Loucy (cell line): Measurements from ENCODE around the gene VWF.

ENCODE experiments used
- H2AFZ ChIP-seq: fragments of 200-600 bp; sonication (generic); 2 replicates; pipeline ENCODE4 v1.6.0; 2016; ENCODE audit warnings: antibody characterized with exemption, mild to moderate bottlenecking, low read length, moderate library complexity
- H3F3A ChIP-seq: fragments of 200-600 bp; 2 replicates; pipeline ENCODE4 v1.6.0; 2016; ENCODE audit warnings: antibody characterized with exemption, low read depth, mild to moderate bottlenecking
- H3K27me3 ChIP-seq: fragments of 200-600 bp; sonication (generic); 2 replicates; pipeline ENCODE4 v1.6.1; 2014; ENCODE audit warnings: low read length, mild to moderate bottlenecking; ENCODE audit not compliant: insufficient read depth, poor library complexity, severe bottlenecking
- H3K36me3 ChIP-seq: fragments of 200-600 bp; sonication (generic); 2 replicates; pipeline ENCODE4 v1.6.1; 2016; ENCODE audit warnings: low read length; ENCODE audit not compliant: insufficient read depth
- H3K4me1 ChIP-seq: fragments of 200-600 bp; sonication (generic); 2 replicates; pipeline ENCODE4 v1.5.1; 2014; ENCODE audit warnings: low read length, mild to moderate bottlenecking; ENCODE audit not compliant: insufficient read depth, poor library complexity, severe bottlenecking
- H3K4me2 ChIP-seq: fragments of 200-600 bp; sonication (generic); 2 replicates; pipeline ENCODE4 v1.6.0; 2014; ENCODE audit warnings: antibody characterized with exemption, low read length, low read depth, mild to moderate bottlenecking; ENCODE audit not compliant: poor library complexity, severe bottlenecking
- H3K4me3 ChIP-seq: fragments of 200-600 bp; sonication (generic); 2 replicates; pipeline ENCODE4 v1.5.1; 2014; ENCODE audit warnings: low read length, mild to moderate bottlenecking, mixed read lengths; ENCODE audit not compliant: poor library complexity, severe bottlenecking
- H3K79me2 ChIP-seq: fragments of 200-600 bp; sonication (generic); 2 replicates; pipeline ENCODE4 v1.6.1; 2014; ENCODE audit warnings: low read length; ENCODE audit not compliant: insufficient read depth
- H3K9ac ChIP-seq: fragments of 200-600 bp; sonication (generic); 2 replicates; pipeline ENCODE4 v1.6.0; 2014; ENCODE audit warnings: mild to moderate bottlenecking, low read depth, low read length, moderate library complexity; ENCODE audit not compliant: poor library complexity, severe bottlenecking
- H3K9me2 ChIP-seq: fragments of 200-600 bp; sonication (generic); replicated peaks from 2 replicates; pipeline ENCODE4 v1.6.1; 2016; ENCODE audit warnings: low read depth, low read length, mixed read lengths
- H3K9me3 ChIP-seq: fragments of 200-600 bp; sonication (generic); 2 replicates; pipeline ENCODE4 v1.6.1; 2014; ENCODE audit warnings: mild to moderate bottlenecking, antibody characterized with exemption, low read length, low read depth; ENCODE audit not compliant: insufficient read depth
- H4K20me1 ChIP-seq: fragments of 200-600 bp; sonication (generic); 2 replicates; pipeline ENCODE4 v1.6.0; 2014; ENCODE audit warnings: antibody characterized with exemption, low read length, mild to moderate bottlenecking; ENCODE audit not compliant: insufficient read depth, poor library complexity, severe bottlenecking
- CTCF ChIP-seq: fragments of 200-600 bp; sonication (generic); conservative IDR thresholded peaks from 2 replicates; pipeline ENCODE4 v1.5.1; 2014; ENCODE audit warnings: mild to moderate bottlenecking, antibody characterized with exemption, low read length
- EZH2phosphoT487 ChIP-seq: fragments of 200-600 bp; IDR thresholded peaks from 2 replicates; pipeline ENCODE4 v1.6.1; 2018; ENCODE audit warnings: antibody characterized with exemption, mild to moderate bottlenecking, moderate library complexity, borderline replicate concordance

VWF gene

GRCh38 chr12:6068227-6068626 lies 56.2 kb downstream of the VWF start:
- no peaks in the 10 kb centered on the region for H3K36me3 ChIP-seq
- H3K9me3 ChIP-seq: no peaks in the 10 kb centered on the region
- H3K27me3 ChIP-seq: no peaks in the 10 kb centered on the region
- no peaks in the 10 kb centered on the region for H3K79me2 ChIP-seq
- H2AFZ ChIP-seq: no peak overlapping the region
- H3F3A ChIP-seq: no peaks in the 10 kb centered on the region
- no peak overlapping the region for H3K4me3 ChIP-seq
- no peaks in the 10 kb centered on the region for H4K20me1 ChIP-seq
- TF ChIP-seq CTCF (no peak), EZH2phosphoT487 (no peak)
- H3K4me2 ChIP-seq: no peak overlapping the region
- H3K4me1 ChIP-seq: peaks cover 10% of the 10 kb centered on the region
- no peaks in the 10 kb centered on the region for H3K9me2 ChIP-seq
- H3K9ac ChIP-seq: no peak overlapping the region

DNA sequence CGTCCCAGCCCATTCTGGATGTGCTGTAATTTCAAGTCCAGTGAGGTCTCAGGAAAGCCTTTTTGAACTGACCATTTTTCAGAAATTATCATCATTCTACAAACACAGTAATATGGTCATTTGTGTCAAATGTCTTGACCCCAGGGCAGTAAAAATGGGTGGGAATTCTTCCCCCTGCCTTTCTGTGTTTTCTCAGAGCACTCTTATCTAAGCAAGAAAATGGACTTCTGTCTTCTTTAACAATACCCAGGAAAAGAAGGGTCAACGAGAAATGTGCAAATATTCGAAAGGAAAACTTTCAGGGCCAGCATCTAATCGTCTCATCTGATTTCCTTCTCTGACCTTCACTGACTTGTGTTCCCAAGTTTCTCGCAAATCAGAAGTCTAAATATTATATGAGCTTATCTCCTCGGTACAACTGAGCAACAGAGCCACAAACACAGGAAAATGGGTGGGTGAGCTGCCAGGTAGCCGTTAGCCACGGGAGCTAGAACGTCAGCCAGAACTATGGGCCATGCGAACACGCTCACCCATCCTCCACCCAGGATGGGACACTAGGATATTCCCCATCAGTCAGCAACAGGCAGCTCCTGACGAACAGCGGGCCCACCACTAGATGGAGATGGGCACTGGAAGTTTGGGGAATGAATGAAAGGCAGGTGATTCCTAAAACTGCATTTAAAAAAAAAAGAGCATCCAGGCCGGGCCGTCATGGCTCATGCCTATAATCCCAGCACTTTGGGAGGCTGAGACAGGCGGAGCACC lies 57.1 kb downstream of the VWF start:
- H3K79me2 ChIP-seq: no peaks in the 10 kb centered on the region
- TF ChIP-seq EZH2phosphoT487 (no peak), CTCF (no peak; the same call in 1 of the 2 replicates)
- no peaks in the 10 kb centered on the region for H3K9me3 ChIP-seq
- peaks cover 10% of the 10 kb centered on the region for H3K4me1 ChIP-seq
- no peak overlapping the region for H3K4me3 ChIP-seq
- H3K9me2 ChIP-seq: no peaks in the 10 kb centered on the region
- H3F3A ChIP-seq: no peaks in the 10 kb centered on the region
- no peak overlapping the region for H2AFZ ChIP-seq
- no peaks in the 10 kb centered on the region for H3K27me3 ChIP-seq
- no peak overlapping the region for H3K4me2 ChIP-seq
- H3K9ac ChIP-seq: no peak overlapping the region
- no peaks in the 10 kb centered on the region for H3K36me3 ChIP-seq
- H4K20me1 ChIP-seq: no peaks in the 10 kb centered on the region

DNA sequence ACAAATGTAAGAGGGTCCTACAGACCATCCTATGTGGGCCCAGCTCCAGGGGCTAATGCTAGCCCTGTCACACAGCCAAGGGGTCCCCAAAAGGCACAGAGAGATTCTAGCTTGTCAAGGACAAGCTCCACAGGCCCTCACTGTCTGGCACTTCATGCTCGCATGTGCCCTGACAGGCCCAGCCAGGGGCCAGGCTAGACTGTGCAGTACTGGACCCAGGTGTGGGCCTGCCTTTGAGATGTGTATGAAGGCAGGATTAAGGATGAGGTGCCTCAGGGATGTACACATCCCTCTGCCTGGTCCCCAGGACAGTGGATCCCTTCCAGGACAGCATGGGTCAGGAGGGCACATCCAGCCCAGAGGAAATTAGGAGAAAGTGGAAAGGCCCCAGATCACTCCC lies 57.8 kb downstream of the VWF start:
- no peaks in the 10 kb centered on the region for H3K9me3 ChIP-seq

More for the DNA sequence above, 57.8 kb downstream of the VWF start:
- Histone ChIP-seq H3K27me3 (no peaks in the 10 kb centered on the region), H3K4me3 (no peak overlapping the region), H3K79me2 (no peaks in the 10 kb centered on the region), H4K20me1 (no peaks in the 10 kb centered on the region), H3K4me1 (peaks cover 10% of the 10 kb centered on the region), H3F3A (no peaks in the 10 kb centered on the region), H3K9me2 (no peaks in the 10 kb centered on the region), H2AFZ (no peak overlapping the region), H3K4me2 (no peak overlapping the region), H3K36me3 (no peaks in the 10 kb centered on the region), H3K9ac (no peak overlapping the region)
- TF ChIP-seq CTCF (no peak), EZH2phosphoT487 (no peak)
